Left colon (tissue), 2 donors: Measurements from ENCODE around the gene LPGAT1. TPM values are rescaled to one million over a fixed set of nuclear protein-coding genes. Genes with fewer than 3 reads are reported as not detected.
"Not testable (repeated sequence)": the region's sequence is repeated elsewhere in the genome, so short reads cannot be mapped to it uniquely, and the experiment has no call there.

Experiments used
- ATAC-seq: fragments of 200-7000 bp; cut with Tn5 transposase; one replicate; pipeline ENCODE4 v1.9.1; 2020; ENCODE audit warnings: mild to moderate bottlenecking, moderate library complexity
- DNase-seq, 2 donors: peaks; one replicate each; pipeline ENCODE4 v3.0.0-alpha.2; 2020
- intact Hi-C, 2 donors: fragments of 100-400 bp; cut with DNase I in 1 of 2; cut with micrococcal nuclease in 1 of 2; formaldehyde crosslinking; loops; one replicate each; pipeline versions ENCODE4 v1.11.2 to v1.14.0; 2022; cut with DNase I, micrococcal nuclease
- total RNA-seq, 2 donors: library from RNA; stranded (reverse); fragmentation: NEBNext Ultra II Directional; extraction: Animal tissue kit (Norgen Biotek cat#: 25700); gene quantifications; one replicate each; pipeline ENCODE4 v1.2.1, GENCODE V29; 2021
- donor health status: DM: no; HTN: no; CAD: no.
- donor health status: DM: yes; HTN: yes; CAD: no.

Gene LPGAT1
- total RNA-seq, 2 donors from 2014 or later: 30.9 to 46.0 TPM

DNA sequence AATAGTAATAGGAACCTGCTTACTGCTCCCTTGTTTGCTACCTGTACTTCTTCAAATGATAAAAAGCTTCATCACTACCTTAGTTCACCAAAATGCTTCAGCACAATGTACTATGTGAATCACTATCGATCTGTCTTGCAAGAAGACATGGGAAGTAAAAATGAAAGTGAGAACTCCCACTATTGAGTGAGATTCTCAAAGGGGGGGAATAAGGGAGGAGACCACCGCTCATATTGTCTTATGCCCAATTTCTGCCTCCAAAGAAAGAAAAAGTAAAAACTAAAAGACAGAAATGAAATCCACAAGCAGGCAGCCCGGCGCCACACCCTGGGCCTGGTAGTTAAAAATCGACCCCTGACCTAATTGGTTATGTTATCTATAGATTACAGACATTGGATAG, 136.7 kb downstream of the LPGAT1 start:
- DNase-seq, ATAC-seq, intact Hi-C loops: not testable (repeated sequence)

Other genes with a start within 250 kb of the LPGAT1 start
- 1 to 10 TPM; 2.0 to 6.6 TPM for gene NEK2, start 155.1 kb downstream of the LPGAT1 start, total RNA-seq
- 10 to 100 TPM; 11.7 to 13.0 TPM for gene INTS7, start 204.8 kb upstream of the LPGAT1 start, total RNA-seq
- gene DTL, start 205.0 kb upstream of the LPGAT1 start, total RNA-seq: 1 to 10 TPM; 1.7 to 4.1 TPM